ENCODE data around the gene CACHD1.

- TF ChIP-seq MXI1 (conservative IDR thresholded peaks at IDR 0.05; ENCODE audit: poor library complexity, severe bottlenecking), result no peak
- TF ChIP-seq TAF1 (IDR thresholded peaks at IDR 0.05; ENCODE audit: low read depth), result no peak
- TF ChIP-seq CTCF (IDR thresholded peaks at IDR 0.05; ENCODE audit: poor library complexity, severe bottlenecking), result no peak
- TF ChIP-seq EZH2 (IDR thresholded peaks at IDR 0.05; ENCODE audit: borderline replicate concordance, insufficient read depth, low read length, poor library complexity, severe bottlenecking), result no peak
Observed at GRCh38 chr1:64496606-64497005, 26.7 kb downstream of the CACHD1 start.

All from neural cell (in vitro differentiated cells).